BLaER1 treated with 17β-estradiol and CSF1 and Interleukin-3, amounts not matched to agents 10 nM and 100 nM (cell line): ENCODE measurements around the gene TMSB4X.

Experiments used
- H3K27ac ChIP-seq, 11 experiments: shearing (Covaris generic); formaldehyde crosslinking; 2 replicates each; pipeline ENCODE4 v1.8.1; 2022
- H3K27me3 ChIP-seq, 11 experiments: shearing (Covaris generic); formaldehyde crosslinking; 2 replicates each; pipeline ENCODE4 v1.8.1; 2022
- H3K36me3 ChIP-seq, 11 experiments: shearing (Covaris generic); formaldehyde crosslinking; 2 replicates each; pipeline ENCODE4 v1.8.1; 2022
- H3K4me1 ChIP-seq, 10 experiments: shearing (Covaris generic); formaldehyde crosslinking; 2 replicates each; pipeline ENCODE4 v1.8.1; 2022
- H3K4me2 ChIP-seq, 11 experiments: shearing (Covaris generic); formaldehyde crosslinking; 2 replicates each; pipeline ENCODE4 v1.8.1; 2022
- H3K4me3 ChIP-seq, 10 experiments: shearing (Covaris generic); formaldehyde crosslinking; 2 replicates each; pipeline ENCODE4 v1.8.1; 2022
- H3K9ac ChIP-seq, 11 experiments: shearing (Covaris generic); formaldehyde crosslinking; 2 replicates each; pipeline ENCODE4 v1.8.1; 2022
- H3K9me3 ChIP-seq, 11 experiments: shearing (Covaris generic); formaldehyde crosslinking; replicated peaks in 1 of 11; 2 replicates each; pipeline ENCODE4 v1.8.1; 2022
- H4K20me1 ChIP-seq, 11 experiments: shearing (Covaris generic); formaldehyde crosslinking; 2 replicates each; pipeline ENCODE4 v1.8.1; 2022
- Cebpa-rat ChIP-seq, 11 experiments: shearing (Covaris generic); IDR thresholded peaks; 2 replicates each; pipeline ENCODE4 v1.8.1; 2022

The TMSB4X gene

DNA sequence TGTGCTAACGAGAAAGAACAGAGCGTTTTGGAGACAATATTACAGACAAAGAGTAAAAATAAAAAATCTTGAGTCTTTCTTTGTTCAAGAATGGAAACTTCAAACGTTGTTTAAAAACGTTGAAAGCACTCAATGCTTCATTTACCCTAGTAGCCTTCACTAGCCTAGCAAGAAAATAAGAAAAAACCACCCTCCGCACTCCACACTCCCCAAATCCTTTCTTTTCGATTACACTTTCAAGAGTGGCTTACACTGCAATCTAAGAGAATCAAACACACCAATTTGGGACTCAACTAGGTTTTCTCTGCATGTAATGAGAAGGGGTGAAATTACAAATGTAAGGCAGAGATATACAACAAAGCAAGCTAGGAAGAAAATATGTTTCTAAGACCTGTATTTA is 4.7 kb downstream of the TMSB4X start:
- Histone ChIP-seq H3K9ac (peak overlapping the region; percentile 93 to 99 (median 98); a peak in 21 of 22 replicates), H3K27me3 (peaks cover 0 to 38% (median 0%) of the 10 kb centered on the region in 11 experiments; a peak in 4 of 22 replicates), H3K27ac (peak overlapping the region; percentile 94 to 99 (median 98); a peak in 21 of 22 replicates), H3K9me3 (peaks cover 0 to 14% (median 13%) of the 10 kb centered on the region in 11 experiments; a peak in 18 of 22 replicates), H3K4me3 (0 out of 20 replicates have a peak overlapping the region, but pooled peaks of 1 of the 10 experiments have one; percentile 74), H3K4me1 (peaks cover 59 to 70% (median 66%) of the 10 kb centered on the region in 10 experiments), H3K36me3 (peaks cover 2 to 26% (median 19%) of the 10 kb centered on the region in 11 experiments; a peak in 17 of 22 replicates), H3K4me2 (peak overlapping the region; percentile 42 to 80 (median 74); a peak in 21 of 22 replicates), H4K20me1 (peaks cover 7 to 22% (median 10%) of the 10 kb centered on the region in 11 experiments; a peak in 14 of 22 replicates)
- no peak for TF ChIP-seq Cebpa-rat (IDR thresholded peaks at IDR 0.05)

DNA sequence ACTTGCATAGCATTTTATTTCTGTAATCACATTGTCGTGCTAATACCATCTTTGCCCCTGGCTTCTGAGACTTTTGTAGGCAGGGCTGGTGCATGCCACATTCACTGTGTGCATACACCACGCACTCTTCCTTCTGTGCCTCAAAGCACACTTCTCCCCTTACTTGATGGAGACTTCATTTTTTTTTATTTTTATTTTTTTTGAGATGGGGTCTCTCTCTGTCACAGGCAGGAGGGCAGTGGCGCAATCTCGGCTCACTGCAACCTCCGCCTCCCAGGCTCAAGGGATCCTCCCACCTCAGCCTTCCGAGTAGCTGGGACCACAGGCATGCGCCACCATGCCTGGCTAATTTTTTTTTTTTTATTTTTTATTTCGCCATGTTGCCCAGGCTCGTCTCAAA is 5.1 kb downstream of the TMSB4X start:
- Histone ChIP-seq H3K9ac (peak overlapping the region; percentile 28 to 99 (median 98); a peak in 21 of 22 replicates), H3K36me3 (peaks cover 2 to 26% (median 19%) of the 10 kb centered on the region in 11 experiments; a peak in 17 of 22 replicates), H3K27ac (peak overlapping the region in 10 of 11 experiments; percentile 94 to 99 (median 98); a peak in 20 of 22 replicates), H3K4me1 (peaks cover 61 to 73% (median 70%) of the 10 kb centered on the region in 10 experiments), H3K27me3 (peaks cover 0 to 40% (median 0%) of the 10 kb centered on the region in 11 experiments; a peak in 4 of 22 replicates), H3K9me3 (peaks cover 0 to 12% (median 11%) of the 10 kb centered on the region in 11 experiments; a peak in 18 of 22 replicates), H3K4me3 (0 out of 20 replicates have a peak overlapping the region, but pooled peaks of 1 of the 10 experiments have one; percentile 74), H3K4me2 (peak overlapping the region; percentile 42 to 80 (median 74)), H4K20me1 (peaks cover 7 to 21% (median 10%) of the 10 kb centered on the region in 11 experiments; a peak in 14 of 22 replicates)
- TF ChIP-seq Cebpa-rat (IDR thresholded peaks at IDR 0.05), result peak in 8 of 11 experiments; percentile 24 to 81 (median 67); a peak in 12 of 22 replicates

DNA sequence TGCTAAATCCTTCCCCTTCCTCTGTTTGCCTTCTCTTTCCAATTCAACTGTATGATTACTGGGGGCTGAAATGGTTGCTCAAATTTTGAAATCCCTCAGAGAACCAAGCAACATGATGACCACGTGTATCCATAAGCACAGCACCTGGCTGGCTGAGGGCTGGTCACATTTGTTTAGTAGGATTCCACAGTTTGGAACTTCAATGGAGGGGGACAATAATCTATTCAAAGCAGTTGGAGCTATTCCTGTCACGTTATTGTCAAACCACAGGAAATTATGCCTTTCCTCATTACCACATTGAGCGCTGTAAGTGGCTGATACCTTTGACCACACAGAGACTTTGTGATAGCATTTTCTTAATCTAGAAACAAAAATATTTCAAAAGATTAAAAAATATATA is 7.0 kb downstream of the TMSB4X start:
- Histone ChIP-seq H3K4me3 (no peak overlapping the region), H3K27ac (peak overlapping the region in 10 of 11 experiments; percentile 57 to 99 (median 98); a peak in 20 of 22 replicates), H3K4me1 (peaks cover 66 to 78% (median 75%) of the 10 kb centered on the region in 10 experiments), H3K9ac (peak overlapping the region in 9 of 11 experiments; percentile 41 to 99 (median 95); a peak in 17 of 22 replicates), H3K27me3 (peaks cover 0 to 48% (median 0%) of the 10 kb centered on the region in 11 experiments; a peak in 4 of 22 replicates), H3K36me3 (peaks cover 0 to 10% (median 6%) of the 10 kb centered on the region in 11 experiments; a peak in 7 of 22 replicates), H4K20me1 (peaks cover 0 to 4% (median 0%) of the 10 kb centered on the region in 11 experiments; a peak in 2 of 22 replicates), H3K4me2 (peak overlapping the region; percentile 42 to 80 (median 74)), H3K9me3 (peaks cover 14 to 17% (median 15%) of the 10 kb centered on the region in 11 experiments)
- peak in 2 of 11 experiments; percentile 39 to 57; a peak in 1 of 22 replicates for TF ChIP-seq Cebpa-rat (IDR thresholded peaks at IDR 0.05)

DNA sequence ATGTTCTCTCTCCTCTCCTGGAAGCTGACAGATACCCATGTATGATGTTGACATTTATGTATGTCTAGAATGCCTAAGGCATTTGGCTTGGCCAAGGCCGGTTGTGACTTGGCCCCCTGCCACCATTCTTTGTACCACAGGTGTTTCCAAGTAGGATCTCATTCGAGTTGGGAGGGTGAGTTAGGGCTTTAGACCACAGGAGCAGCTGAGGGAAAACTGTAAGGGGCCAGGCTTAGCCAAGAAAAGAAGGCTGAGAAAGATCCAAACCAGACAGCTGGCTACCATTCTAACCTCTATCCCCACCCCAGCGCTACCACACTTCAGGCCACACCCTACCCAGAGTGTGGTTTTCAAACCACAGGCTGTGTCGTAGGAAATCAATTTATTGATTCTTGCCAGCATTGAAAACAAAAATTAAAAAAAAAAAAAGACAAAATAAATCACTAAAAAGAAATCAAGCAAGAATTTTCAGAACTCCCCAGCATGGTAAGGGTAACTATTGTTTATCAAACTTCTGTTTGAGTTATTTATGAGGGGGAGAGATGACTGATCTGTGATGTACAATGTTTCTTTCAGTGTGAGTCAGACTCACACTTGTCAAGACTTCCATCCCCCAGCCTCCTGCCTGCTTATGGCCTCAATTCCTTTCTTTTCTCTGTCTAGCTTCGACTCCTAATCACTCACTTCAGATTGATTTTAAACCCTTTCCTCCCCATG is 9.9 kb downstream of the TMSB4X start:
- peaks cover 0 to 31% (median 0%) of the 10 kb centered on the region in 11 experiments; a peak in 4 of 22 replicates for H3K27me3 ChIP-seq
- peak overlapping the region in 8 of 11 experiments; percentile 12 to 50 (median 38); a peak in 11 of 22 replicates for H3K9ac ChIP-seq
- no peak overlapping the region for H3K4me3 ChIP-seq
- peak overlapping the region; percentile 69 to 78 (median 74) for H3K4me2 ChIP-seq
- peak overlapping the region; percentile 37 to 99 (median 69); a peak in 21 of 22 replicates for H3K27ac ChIP-seq
- peaks cover 57 to 75% (median 66%) of the 10 kb centered on the region in 10 experiments for H3K4me1 ChIP-seq
- peaks cover 18 to 28% (median 23%) of the 10 kb centered on the region in 11 experiments for H3K9me3 ChIP-seq
- 0 out of 22 replicates have a peak, but pooled peaks cover 0 to 4% (median 0%) of the 10 kb centered on the region in 11 experiments for H3K36me3 ChIP-seq
- TF ChIP-seq Cebpa-rat (IDR thresholded peaks at IDR 0.05), result no peak
- no peaks in the 10 kb centered on the region for H4K20me1 ChIP-seq

GRCh38 chrX:12985331-12985730 is 10.4 kb downstream of the TMSB4X start:
- Histone ChIP-seq H3K4me1 (peaks cover 57 to 75% (median 66%) of the 10 kb centered on the region in 10 experiments), H3K9me3 (peaks cover 18 to 28% (median 23%) of the 10 kb centered on the region in 11 experiments), H4K20me1 (no peaks in the 10 kb centered on the region), H3K27me3 (peaks cover 0 to 27% (median 0%) of the 10 kb centered on the region in 11 experiments; a peak in 4 of 22 replicates), H3K9ac (peak overlapping the region in 7 of 11 experiments; percentile 12 to 50 (median 38); a peak in 9 of 22 replicates), H3K4me2 (peak overlapping the region; percentile 69 to 78 (median 74); a peak in 21 of 22 replicates), H3K4me3 (no peak overlapping the region), H3K27ac (peak overlapping the region; percentile 1 to 99 (median 69); a peak in 21 of 22 replicates), H3K36me3 (0 out of 22 replicates have a peak, but pooled peaks cover 0 to 4% (median 0%) of the 10 kb centered on the region in 11 experiments)
- TF ChIP-seq Cebpa-rat (IDR thresholded peaks at IDR 0.05), result no peak

DNA sequence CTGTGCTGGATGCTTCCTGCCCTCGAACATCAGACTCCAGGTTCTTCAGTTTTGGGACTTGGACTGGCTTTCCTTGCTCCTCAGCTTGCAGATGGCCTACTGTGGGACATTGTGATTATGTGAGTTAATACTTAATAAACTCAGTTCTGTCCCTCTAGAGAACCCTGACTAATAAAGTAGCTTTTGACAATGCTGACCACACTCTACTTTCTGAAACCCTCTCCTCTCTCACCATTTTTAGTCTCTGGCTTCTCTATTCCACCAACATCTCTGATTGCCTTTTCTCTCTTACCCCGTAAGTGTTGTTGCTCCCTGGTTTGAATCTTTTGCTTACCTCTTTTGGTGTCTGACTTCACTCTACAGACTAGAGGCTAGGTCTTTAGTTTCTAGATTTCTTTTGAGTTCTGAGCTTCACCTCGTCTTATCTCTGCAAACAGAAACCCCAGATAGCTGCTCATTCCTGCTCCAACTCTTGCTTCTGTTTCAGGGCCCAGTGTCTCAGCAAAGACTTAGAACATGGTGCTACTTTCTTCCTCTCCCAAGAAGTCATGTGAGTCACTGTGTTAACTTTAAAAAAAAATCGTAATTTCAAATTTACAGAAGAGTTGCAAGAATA is 11.4 kb downstream of the TMSB4X start:
- Histone ChIP-seq H4K20me1 (no peaks in the 10 kb centered on the region), H3K4me3 (no peak overlapping the region), H3K36me3 (0 out of 22 replicates have a peak, but pooled peaks cover 0 to 4% (median 0%) of the 10 kb centered on the region in 11 experiments), H3K27me3 (peaks cover 0 to 27% (median 0%) of the 10 kb centered on the region in 11 experiments; a peak in 4 of 22 replicates), H3K4me2 (no peak overlapping the region), H3K27ac (peak overlapping the region in 1 of 11 experiments; percentile 11; a peak in 2 of 22 replicates), H3K9ac (no peak overlapping the region), H3K4me1 (peaks cover 48 to 75% (median 58%) of the 10 kb centered on the region in 10 experiments), H3K9me3 (peaks cover 18 to 28% (median 23%) of the 10 kb centered on the region in 11 experiments)
- TF ChIP-seq Cebpa-rat (IDR thresholded peaks at IDR 0.05), result no peak

DNA sequence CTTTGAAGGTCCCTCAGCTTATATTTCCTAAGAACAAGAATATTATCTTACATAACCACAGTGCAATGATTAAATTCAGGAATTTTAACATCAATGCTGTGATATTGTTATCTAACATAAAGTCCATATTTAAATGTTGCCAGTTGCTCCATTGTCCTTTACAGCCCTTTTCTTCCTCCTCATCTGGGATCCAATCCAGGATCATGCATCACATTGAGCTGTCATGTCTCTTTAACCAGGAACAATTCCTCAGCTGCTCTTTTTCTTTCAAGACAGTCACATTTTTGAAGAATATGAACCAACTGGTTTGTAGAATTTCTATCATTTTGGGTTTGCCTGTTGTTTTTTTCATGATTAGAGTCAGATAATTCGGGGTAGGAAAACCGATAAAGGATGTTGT is 12.0 kb downstream of the TMSB4X start:
- no peak overlapping the region for H3K4me2 ChIP-seq
- 0 out of 22 replicates have a peak, but pooled peaks cover 0 to 4% (median 0%) of the 10 kb centered on the region in 11 experiments for H3K36me3 ChIP-seq
- no peak for TF ChIP-seq Cebpa-rat (IDR thresholded peaks at IDR 0.05)
- peaks cover 0 to 27% (median 0%) of the 10 kb centered on the region in 11 experiments; a peak in 4 of 22 replicates for H3K27me3 ChIP-seq
- no peak overlapping the region for H3K9ac ChIP-seq
- H4K20me1 ChIP-seq, result no peaks in the 10 kb centered on the region
- H3K4me1 ChIP-seq, result peaks cover 42 to 75% (median 55%) of the 10 kb centered on the region in 10 experiments
- H3K4me3 ChIP-seq, result no peak overlapping the region
- no peak overlapping the region for H3K27ac ChIP-seq
- peaks cover 18 to 28% (median 23%) of the 10 kb centered on the region in 11 experiments for H3K9me3 ChIP-seq

GRCh38 chrX:12987340-12987739 is 12.4 kb downstream of the TMSB4X start:
- Histone ChIP-seq H3K36me3 (0 out of 22 replicates have a peak, but pooled peaks cover 0 to 4% (median 0%) of the 10 kb centered on the region in 11 experiments), H3K4me2 (no peak overlapping the region), H3K9ac (no peak overlapping the region), H4K20me1 (no peaks in the 10 kb centered on the region), H3K9me3 (peaks cover 18 to 28% (median 23%) of the 10 kb centered on the region in 11 experiments), H3K4me3 (no peak overlapping the region), H3K27me3 (peaks cover 0 to 27% (median 0%) of the 10 kb centered on the region in 11 experiments; a peak in 4 of 22 replicates), H3K27ac (no peak overlapping the region), H3K4me1 (peaks cover 37 to 74% (median 51%) of the 10 kb centered on the region in 10 experiments)
- TF ChIP-seq Cebpa-rat (IDR thresholded peaks at IDR 0.05), result no peak
